ENCODE results near the gene RBM23.

GRCh38 chr14:22928237-22929103 lies 9.5 kb upstream of the RBM23 start:
- TF ChIP-seq CTCF (tag by site-specific recombination; IDR thresholded peaks at IDR 0.05) (no peak), ZNF433 (tag by site-specific recombination; IDR thresholded peaks at IDR 0.05; ENCODE audit: low read depth) (no peak), ZBTB20 (tag by site-specific recombination; IDR thresholded peaks at IDR 0.05) (no peak), ZEB2 (tag by site-specific recombination; IDR thresholded peaks at IDR 0.05) (no peak), ZNF26 (tag by site-specific recombination; IDR thresholded peaks at IDR 0.05) (no peak), ZNF645 (tag by site-specific recombination; IDR thresholded peaks at IDR 0.05) (no peak), ZNF544 (tag by site-specific recombination; IDR thresholded peaks at IDR 0.05) (no peak), PRDM10 (tag by site-specific recombination; IDR thresholded peaks at IDR 0.05) (no peak; the same call in 1 of the 2 replicates), PATZ1 (tag by site-specific recombination; IDR thresholded peaks at IDR 0.05) (no peak), BCL11B (tag by site-specific recombination; IDR thresholded peaks at IDR 0.05; ENCODE audit: low read depth) (no peak)
